Measurements from ENCODE around the gene RAB3C. TPM values are rescaled to one million over a fixed set of nuclear protein-coding genes. Genes with fewer than 3 reads are reported as not detected.

RAB3C gene
- total and polyA plus RNA-seq, 2 donors (not counting 1 experiment from before 2014, with no cell fraction given) = not detected

GRCh38 chr5:58763390-58763789, 180.5 kb downstream of the RAB3C start:
- DNase-seq (ENCODE audit: low read depth in 2 of 2) = no peak
- no peak overlapping the region for H3K27ac ChIP-seq (ENCODE audit: insufficient read depth, low read length)
- no peaks in the 10 kb centered on the region for H3K27me3 ChIP-seq (ENCODE audit: control insufficient read depth, insufficient read depth, low read length)
- H3K9ac ChIP-seq (ENCODE audit: insufficient read depth, low read length) = no peak overlapping the region
- H4K20me1 ChIP-seq (ENCODE audit: control insufficient read depth, extremely low read depth, insufficient read depth, low read length) = no peaks in the 10 kb centered on the region
- H3K79me2 ChIP-seq (ENCODE audit: control insufficient read depth, insufficient read depth, low read length) = no peaks in the 10 kb centered on the region
- H3K4me2 ChIP-seq (ENCODE audit: extremely low read depth, insufficient read depth, low read length) = no peak overlapping the region
- H3K9me3 ChIP-seq (ENCODE audit: control insufficient read depth, insufficient read depth, low read depth, low read length) = no peaks in the 10 kb centered on the region
- H3K4me1 ChIP-seq (ENCODE audit: control insufficient read depth, extremely low read depth, insufficient read depth, low read length) = no peaks in the 10 kb centered on the region
- H3K36me3 ChIP-seq (ENCODE audit: control insufficient read depth, insufficient read depth, low read length) = no peaks in the 10 kb centered on the region
- no peak overlapping the region for H3K4me3 ChIP-seq (replicated peaks in 1 of 4; ENCODE audit: control extremely low read depth in 1 of 4, insufficient read depth in 1 of 4, low read depth in 3 of 4, low read length in 4 of 4)
- no peak overlapping the region for H2AFZ ChIP-seq (ENCODE audit: low read length)
- TF ChIP-seq CTCF (conservative IDR thresholded peaks at IDR 0.05 in 1 of 2, IDR thresholded peaks at IDR 0.05 in 1 of 2; ENCODE audit: low read depth in 1 of 2, low read length in 2 of 2) (no peak), EZH2 (IDR thresholded peaks at IDR 0.05; ENCODE audit: low read length, missing control alignments) (no peak)

GRCh38 chr5:58764199-58764598, 181.3 kb downstream of the RAB3C start:
- Histone ChIP-seq H4K20me1 (ENCODE audit: control insufficient read depth, extremely low read depth, insufficient read depth, low read length) (no peaks in the 10 kb centered on the region), H3K4me1 (ENCODE audit: control insufficient read depth, extremely low read depth, insufficient read depth, low read length) (no peaks in the 10 kb centered on the region), H3K36me3 (ENCODE audit: control insufficient read depth, insufficient read depth, low read length) (no peaks in the 10 kb centered on the region), H3K4me3 (replicated peaks in 1 of 4; ENCODE audit: control extremely low read depth in 1 of 4, insufficient read depth in 1 of 4, low read depth in 3 of 4, low read length in 4 of 4) (no peak overlapping the region), H3K79me2 (ENCODE audit: control insufficient read depth, insufficient read depth, low read length) (no peaks in the 10 kb centered on the region), H3K27me3 (ENCODE audit: control insufficient read depth, insufficient read depth, low read length) (no peaks in the 10 kb centered on the region), H3K27ac (ENCODE audit: insufficient read depth, low read length) (no peak overlapping the region), H3K9ac (ENCODE audit: insufficient read depth, low read length) (no peak overlapping the region), H3K4me2 (ENCODE audit: extremely low read depth, insufficient read depth, low read length) (no peak overlapping the region), H2AFZ (ENCODE audit: low read length) (no peak overlapping the region), H3K9me3 (ENCODE audit: control insufficient read depth, insufficient read depth, low read depth, low read length) (no peaks in the 10 kb centered on the region)
- no peak for TF ChIP-seq EZH2 (IDR thresholded peaks at IDR 0.05; ENCODE audit: low read length, missing control alignments)
- TF ChIP-seq CTCF (conservative IDR thresholded peaks at IDR 0.05 in 1 of 2, IDR thresholded peaks at IDR 0.05 in 1 of 2; ENCODE audit: low read depth in 1 of 2, low read length in 2 of 2) = no peak
- DNase-seq (ENCODE audit: low read depth in 2 of 2) = no peak

- Histone ChIP-seq H3K4me1 (ENCODE audit: control insufficient read depth, extremely low read depth, insufficient read depth, low read length) (no peaks in the 10 kb centered on the region), H3K4me3 (replicated peaks in 1 of 4; ENCODE audit: control extremely low read depth in 1 of 4, insufficient read depth in 1 of 4, low read depth in 3 of 4, low read length in 4 of 4) (no peak overlapping the region), H3K36me3 (ENCODE audit: control insufficient read depth, insufficient read depth, low read length) (no peaks in the 10 kb centered on the region), H3K4me2 (ENCODE audit: extremely low read depth, insufficient read depth, low read length) (no peak overlapping the region), H3K9ac (ENCODE audit: insufficient read depth, low read length) (no peak overlapping the region), H3K79me2 (ENCODE audit: control insufficient read depth, insufficient read depth, low read length) (no peaks in the 10 kb centered on the region), H3K27ac (ENCODE audit: insufficient read depth, low read length) (no peak overlapping the region), H2AFZ (ENCODE audit: low read length) (no peak overlapping the region), H4K20me1 (ENCODE audit: control insufficient read depth, extremely low read depth, insufficient read depth, low read length) (no peaks in the 10 kb centered on the region), H3K9me3 (ENCODE audit: control insufficient read depth, insufficient read depth, low read depth, low read length) (no peaks in the 10 kb centered on the region), H3K27me3 (ENCODE audit: control insufficient read depth, insufficient read depth, low read length) (no peaks in the 10 kb centered on the region)
- DNase-seq (ENCODE audit: low read depth in 2 of 2) = no peak
- TF ChIP-seq EZH2 (IDR thresholded peaks at IDR 0.05; ENCODE audit: low read length, missing control alignments) (no peak), CTCF (conservative IDR thresholded peaks at IDR 0.05 in 1 of 2, IDR thresholded peaks at IDR 0.05 in 1 of 2; ENCODE audit: low read depth in 1 of 2, low read length in 2 of 2) (no peak)
Observed at GRCh38 chr5:58765058-58765457, 182.2 kb downstream of the RAB3C start.
